ENCODE measurements around the gene HNF1A.
"Not testable (repeated sequence)": the region's sequence is repeated elsewhere in the genome, so short reads cannot be mapped to it uniquely, and the experiment has no call there.

Gene HNF1A

DNA sequence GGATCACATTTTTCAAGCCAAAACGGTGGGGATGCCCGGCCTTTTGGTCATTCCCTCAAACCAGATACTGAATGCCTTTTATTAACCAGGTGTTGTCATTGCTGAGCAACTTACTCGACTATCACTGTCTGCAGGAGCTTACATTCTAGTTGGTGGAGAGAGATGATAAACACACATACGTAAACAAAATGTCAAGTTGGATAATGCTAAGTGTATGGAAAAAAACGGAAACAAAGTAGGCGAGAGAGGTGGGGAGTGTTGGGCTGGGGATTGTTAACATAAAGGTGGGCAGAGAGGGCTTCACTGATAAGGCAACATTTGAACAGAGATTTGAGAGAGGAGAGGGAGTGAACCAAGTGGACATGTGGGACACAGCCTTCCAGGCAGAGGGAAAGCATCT lies 33.5 kb downstream of the HNF1A start:
- no peak for DNase-seq (ENCODE audit: low read depth)

GRCh38 chr12:121013715-121014114 lies 35.4 kb downstream of the HNF1A start:
- DNase-seq (ENCODE audit: low read depth) = no peak

DNA sequence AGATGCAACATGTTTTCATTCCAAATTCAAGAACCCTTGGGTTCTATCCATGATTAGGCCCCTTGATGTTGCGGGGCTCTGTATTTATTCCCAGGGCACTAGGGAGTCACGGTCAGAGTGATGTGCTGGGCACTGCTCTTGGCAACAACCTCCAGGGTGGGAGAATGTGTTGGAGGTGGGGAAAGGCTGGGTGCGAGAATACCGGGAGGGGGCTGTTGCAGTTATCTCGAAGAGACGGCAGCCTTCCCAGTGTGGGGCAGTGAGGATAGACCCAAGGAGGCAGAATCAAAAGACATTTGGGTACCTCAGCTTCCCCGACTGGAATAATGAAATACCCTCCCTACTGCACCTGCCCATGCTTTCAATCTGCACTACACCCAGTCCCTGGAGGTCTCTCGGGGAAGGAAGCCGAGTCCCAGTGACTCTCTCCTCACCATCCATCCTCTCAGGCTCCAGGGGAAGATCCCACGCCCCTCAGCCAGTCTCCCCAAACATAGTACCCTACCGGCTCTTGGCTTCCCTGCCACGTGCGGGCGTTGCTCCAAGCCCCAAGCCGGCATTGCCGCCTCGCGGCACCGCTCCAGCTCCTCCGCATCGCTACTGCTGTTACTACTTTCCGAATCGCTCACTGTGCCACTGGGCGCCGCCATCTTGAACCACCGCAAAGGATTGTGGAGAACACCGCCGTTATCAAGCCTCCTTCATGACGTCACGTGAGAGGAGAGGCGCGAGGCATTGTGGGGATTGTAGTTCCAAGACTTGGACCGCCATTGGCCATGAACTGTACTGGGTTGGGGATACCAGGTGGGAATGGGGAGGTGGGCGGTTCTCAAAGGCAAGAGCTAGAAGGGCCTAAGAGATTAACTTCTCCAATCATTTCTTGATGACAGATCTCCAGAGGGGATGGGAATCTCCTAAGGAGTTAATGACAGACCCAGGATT lies 37.8 kb downstream of the HNF1A start, which contains the start of gene C12orf43:
TSS of gene C12orf43 (minus strand) at position 663 of the 942 bp plus-strand sequence. CDS start at position 650, 13 bp downstream.
- peak; percentile 87 for DNase-seq (ENCODE audit: low read depth)

DNA sequence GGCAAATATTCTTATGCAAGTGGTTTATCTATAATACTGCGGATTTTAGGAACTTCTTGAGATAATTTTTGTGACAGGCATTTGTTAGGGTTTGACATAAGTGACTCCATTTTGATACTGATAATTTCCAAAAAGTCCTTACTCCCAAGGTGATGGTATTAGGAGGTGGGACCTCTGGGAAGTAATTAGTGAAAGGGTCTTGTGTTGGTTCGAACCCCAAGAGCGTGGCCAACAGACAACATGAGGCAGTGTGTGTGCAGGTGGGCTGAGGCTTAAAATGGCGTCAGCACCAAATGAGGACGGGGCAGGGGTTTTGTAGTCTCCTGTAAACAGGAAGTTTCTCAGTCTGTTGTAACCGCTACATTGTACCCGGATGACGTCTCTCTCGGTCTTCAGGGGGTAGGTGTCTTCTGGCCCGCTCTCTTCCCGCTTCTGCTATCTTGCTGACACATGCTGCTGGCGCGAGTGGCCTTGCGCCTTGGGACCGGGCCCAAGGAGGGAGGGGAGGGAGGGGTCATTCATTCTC lies 39.7 kb downstream of the HNF1A start:
- no peak for DNase-seq (ENCODE audit: low read depth)

GRCh38 chr12:121018860-121019617 lies 40.7 kb downstream of the HNF1A start:
- DNase-seq (ENCODE audit: low read depth) = no peak

- DNase-seq (ENCODE audit: low read depth) = no peak
These were observed 43.4 kb downstream of the HNF1A start for GRCh38 chr12:121021754-121022153.

GRCh38 chr12:121022713-121023112 lies 44.4 kb downstream of the HNF1A start:
- DNase-seq (ENCODE audit: low read depth) = no peak

GRCh38 chr12:121023799-121024198 lies 45.5 kb downstream of the HNF1A start:
- DNase-seq (ENCODE audit: low read depth) = no peak

DNA sequence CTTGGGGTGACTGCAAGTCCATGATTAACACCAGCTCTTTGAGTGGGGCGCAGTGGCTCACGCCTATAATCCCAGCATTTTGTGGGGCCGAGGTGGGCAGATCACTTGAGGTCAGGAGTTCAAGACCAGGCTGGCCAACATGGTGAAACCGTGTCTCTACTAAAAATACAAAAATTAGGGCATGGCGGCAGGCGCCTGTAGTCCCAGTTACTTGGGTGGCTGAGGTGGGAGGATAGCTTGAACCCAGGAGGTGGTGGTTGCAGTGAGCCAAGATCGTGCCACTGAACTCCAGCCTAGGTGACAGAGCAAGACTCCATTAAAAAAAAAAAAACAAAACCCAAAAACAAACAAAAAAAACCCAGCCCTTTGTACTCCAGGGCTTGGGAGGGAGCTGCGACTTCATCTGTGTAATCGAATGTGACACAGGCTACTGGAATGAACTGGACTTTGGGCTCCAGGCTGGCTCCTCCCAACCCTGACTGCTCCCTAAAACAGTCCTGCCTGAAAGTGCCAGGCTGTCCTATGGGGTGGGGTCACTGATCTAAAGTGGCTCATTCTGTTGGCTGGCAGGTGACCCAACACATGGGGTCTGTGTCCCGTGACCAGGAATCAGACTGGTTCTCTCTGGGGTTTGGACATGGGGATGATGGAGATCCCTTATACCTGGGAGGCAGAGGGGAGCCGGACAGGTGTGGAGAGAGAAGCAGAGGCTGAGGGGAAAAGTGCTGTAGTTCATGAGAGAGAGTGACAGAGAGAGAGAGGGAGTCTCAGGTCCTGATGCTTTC lies 47.3 kb downstream of the HNF1A start:
- DNase-seq (ENCODE audit: low read depth) = no peak

DNA sequence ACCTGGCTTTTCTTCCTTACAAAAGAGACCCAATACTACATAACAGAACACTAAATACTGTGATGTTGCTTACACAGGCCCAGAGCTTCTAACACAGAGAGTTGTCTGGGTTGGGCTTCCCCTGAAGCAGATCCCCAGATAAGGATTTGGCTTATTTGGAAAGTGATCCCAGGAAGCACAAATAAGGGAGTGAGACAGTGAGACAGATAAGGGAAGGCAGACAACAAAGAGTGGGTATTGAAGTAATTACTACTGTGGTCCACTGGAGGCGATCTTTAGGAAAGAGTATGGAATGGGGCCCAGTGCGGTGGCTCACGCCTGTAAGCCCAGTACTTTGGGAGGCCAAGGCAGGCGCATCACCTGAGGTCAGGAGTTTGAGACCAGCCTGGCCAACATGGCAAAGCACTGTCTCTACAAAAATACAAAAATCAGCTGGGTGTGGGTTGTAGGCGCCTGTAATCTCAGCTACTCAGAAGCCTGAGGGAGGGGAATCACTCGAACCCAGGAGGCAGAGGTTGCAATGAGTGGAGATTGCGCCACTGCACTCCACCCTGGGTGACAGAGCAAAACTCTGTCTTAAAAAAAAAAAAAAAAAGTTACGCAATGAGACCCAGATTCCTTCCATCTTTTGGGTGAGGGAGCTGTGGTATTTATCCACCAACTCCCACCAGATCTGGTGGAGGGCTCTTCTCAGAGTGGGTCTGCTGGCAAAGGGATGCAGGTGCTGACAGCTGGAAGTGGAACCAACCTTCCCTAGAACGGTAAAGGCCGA lies 48.1 kb downstream of the HNF1A start:
- no peak for DNase-seq (ENCODE audit: low read depth)

DNA sequence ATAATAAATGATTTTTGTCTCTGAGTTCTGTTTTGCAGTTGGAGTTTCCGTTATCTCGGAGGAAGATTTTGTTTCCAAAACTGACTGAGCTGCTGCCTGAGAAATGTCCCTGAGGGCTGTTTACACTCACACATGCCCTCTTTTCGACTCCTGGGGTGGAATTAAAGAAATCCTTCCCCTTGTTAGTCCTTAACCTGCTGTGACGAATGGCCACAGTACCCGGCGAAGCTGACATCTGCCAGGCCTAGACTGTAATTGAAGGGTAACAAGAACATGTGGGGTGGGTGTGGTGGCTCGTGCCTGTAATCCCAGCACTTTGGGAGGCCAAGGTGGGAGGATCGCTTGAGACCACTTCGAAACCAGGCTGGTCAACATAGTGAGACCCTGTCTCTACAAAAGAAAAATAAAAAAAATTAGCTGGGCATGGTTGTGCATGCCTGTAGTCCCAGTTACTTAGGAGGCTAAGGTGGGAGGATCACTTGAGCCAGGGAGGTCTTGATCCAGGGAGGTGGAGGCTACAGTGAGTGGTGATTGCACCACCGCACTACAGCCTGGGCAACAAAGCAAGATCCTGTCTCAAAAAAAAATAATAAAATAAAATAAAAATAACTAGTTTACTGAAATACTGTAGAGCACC lies 52.4 kb downstream of the HNF1A start:
- DNase-seq (ENCODE audit: low read depth) = no peak

DNA sequence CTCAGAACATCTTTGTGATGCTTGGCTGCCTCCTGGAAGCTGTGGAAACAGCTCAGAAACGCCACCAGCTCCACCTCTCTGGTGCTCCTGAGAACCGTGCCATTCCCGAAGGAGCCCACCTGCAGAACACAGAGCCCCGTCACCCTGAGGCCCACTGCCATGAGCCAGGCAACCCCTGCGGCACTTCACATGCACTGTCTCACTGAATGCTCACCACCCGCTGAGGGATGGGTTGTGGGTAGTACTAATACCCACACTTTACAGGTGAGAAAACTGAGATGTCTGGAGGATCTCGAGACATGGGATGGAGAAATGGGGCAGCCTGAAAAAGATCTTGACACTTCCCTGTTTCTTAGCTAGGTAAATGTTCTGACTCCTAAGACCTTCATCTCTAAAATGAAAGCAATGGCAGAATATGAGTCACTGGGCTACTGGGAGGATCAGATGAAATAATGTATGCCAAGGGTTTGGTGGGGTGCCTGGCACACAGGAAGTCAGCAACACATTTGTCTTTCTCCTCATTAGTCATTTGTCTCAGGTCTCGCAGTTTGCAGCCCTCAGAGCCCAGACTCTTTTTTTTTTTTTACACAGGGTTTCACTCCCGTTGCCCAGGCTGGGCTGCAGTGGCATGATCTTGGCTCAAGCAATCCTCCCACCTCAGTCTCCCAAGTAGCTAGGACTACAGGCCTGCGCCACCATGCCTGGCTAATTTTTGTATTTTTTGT lies 55.4 kb downstream of the HNF1A start:
- DNase-seq (ENCODE audit: low read depth) = peak; percentile 36

- no peak for DNase-seq (ENCODE audit: low read depth)
These were observed 56.4 kb downstream of the HNF1A start for GRCh38 chr12:121034616-121035305.

GRCh38 chr12:121036810-121037326 lies 58.5 kb downstream of the HNF1A start:
- peak; percentile 57 for DNase-seq (ENCODE audit: low read depth)

GRCh38 chr12:121038861-121039668 lies 60.7 kb downstream of the HNF1A start, which contains the start of gene OASL:
Gene OASL (minus strand): TSS chr12:121039246. CDS start chr12:121038971, 275 bp downstream.
- DNase-seq (ENCODE audit: low read depth) = peak; percentile 65

- DNase-seq (ENCODE audit: low read depth) = no peak
These were observed 64.7 kb downstream of the HNF1A start for GRCh38 chr12:121043067-121043466.

DNA sequence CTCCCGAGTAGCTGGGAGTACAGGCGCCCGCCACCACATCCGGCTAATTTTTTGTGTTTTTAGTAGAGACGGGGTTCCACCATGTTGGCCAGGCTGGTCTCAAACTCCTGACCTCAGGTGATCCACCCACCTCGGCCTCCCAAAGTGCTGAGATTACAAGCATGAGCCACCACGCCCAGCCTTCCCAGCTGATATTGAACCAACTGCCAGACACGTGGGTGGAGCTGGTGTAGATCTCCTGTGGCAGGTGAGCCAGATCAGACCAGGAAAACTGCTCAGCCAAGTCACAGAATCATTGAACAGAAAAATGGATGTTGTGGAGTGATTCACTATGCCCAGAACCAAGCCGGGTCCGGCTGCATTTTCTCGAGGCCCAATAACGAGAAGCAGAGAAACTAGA lies 69.1 kb downstream of the HNF1A start:
- DNase-seq (ENCODE audit: low read depth) = not testable (repeated sequence)

GRCh38 chr12:121048442-121048841 lies 70.1 kb downstream of the HNF1A start:
- no peak for DNase-seq (ENCODE audit: low read depth)

Measured in stromal cell of bone marrow (primary cell).